22Rv1 (cell line): ENCODE measurements around the gene RAPGEF4.

Experiments used
- ZFX ChIP-seq: fragments of 450-650 bp; IDR thresholded peaks from 2 replicates; pipeline ENCODE4 v1.6.1; 2017; ENCODE audit warnings: antibody characterized with exemption, borderline replicate concordance
- TF ChIP-seq, protein P1 (sequence below): fragments of 450-650 bp; IDR thresholded peaks from 2 replicates; pipeline ENCODE4 v1.5.1; 2017; ENCODE audit warnings: mild to moderate bottlenecking

DNA sequence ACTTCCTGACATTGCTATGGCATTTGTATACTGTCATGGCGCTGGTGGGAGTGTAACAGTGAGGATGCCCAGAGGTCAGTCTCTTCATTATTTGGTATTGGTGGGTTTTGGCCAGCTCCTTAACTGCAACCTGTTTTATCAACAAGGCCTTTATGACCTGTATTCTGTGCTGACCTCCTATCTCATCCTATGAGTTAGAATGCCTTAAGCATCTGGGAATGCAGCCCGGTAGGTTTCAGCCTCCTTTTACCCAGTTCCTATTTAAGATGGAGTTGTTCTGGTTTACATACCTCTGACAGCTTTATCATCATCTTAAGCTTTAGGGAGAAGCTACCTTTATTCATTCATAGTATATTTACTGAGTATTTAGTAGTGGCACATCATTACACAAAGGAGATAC is 103.8 kb downstream of the RAPGEF4 start:
- TF ChIP-seq, protein P1, sequence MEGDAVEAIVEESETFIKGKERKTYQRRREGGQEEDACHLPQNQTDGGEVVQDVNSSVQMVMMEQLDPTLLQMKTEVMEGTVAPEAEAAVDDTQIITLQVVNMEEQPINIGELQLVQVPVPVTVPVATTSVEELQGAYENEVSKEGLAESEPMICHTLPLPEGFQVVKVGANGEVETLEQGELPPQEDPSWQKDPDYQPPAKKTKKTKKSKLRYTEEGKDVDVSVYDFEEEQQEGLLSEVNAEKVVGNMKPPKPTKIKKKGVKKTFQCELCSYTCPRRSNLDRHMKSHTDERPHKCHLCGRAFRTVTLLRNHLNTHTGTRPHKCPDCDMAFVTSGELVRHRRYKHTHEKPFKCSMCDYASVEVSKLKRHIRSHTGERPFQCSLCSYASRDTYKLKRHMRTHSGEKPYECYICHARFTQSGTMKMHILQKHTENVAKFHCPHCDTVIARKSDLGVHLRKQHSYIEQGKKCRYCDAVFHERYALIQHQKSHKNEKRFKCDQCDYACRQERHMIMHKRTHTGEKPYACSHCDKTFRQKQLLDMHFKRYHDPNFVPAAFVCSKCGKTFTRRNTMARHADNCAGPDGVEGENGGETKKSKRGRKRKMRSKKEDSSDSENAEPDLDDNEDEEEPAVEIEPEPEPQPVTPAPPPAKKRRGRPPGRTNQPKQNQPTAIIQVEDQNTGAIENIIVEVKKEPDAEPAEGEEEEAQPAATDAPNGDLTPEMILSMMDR, result no peak
- TF ChIP-seq ZFX, result no peak
